SJSA1 (cell line): ENCODE results near the gene RAPGEF4. TPM values are rescaled to one million over a fixed set of nuclear protein-coding genes. Genes with fewer than 3 reads are reported as not detected.

Experiments used
- DNase-seq, 2 experiments: peaks; one replicate each; pipeline ENCODE4 v3.0.0-alpha.2; 2015 to 2020; ENCODE audit warnings: low spot score in 2 of 2, low read depth in 1 of 2
- H3K27ac ChIP-seq: fragments of 250-450 bp; sonication (Bioruptor Pico); 2 replicates; pipeline ENCODE4 v1.5.1; 2020; ENCODE audit warnings: mild to moderate bottlenecking, moderate library complexity
- H3K27me3 ChIP-seq: fragments of 250-450 bp; sonication (Bioruptor Pico); replicated peaks from 2 replicates; pipeline ENCODE4 v1.5.1; 2020; ENCODE audit warnings: mild to moderate bottlenecking, moderate library complexity
- H3K36me3 ChIP-seq: fragments of 250-450 bp; sonication (Bioruptor Pico); 2 replicates; pipeline ENCODE4 v1.5.1; 2020; ENCODE audit warnings: mild to moderate bottlenecking
- H3K4me1 ChIP-seq: fragments of 250-450 bp; sonication (Bioruptor Pico); replicated peaks from 2 replicates; pipeline ENCODE4 v1.6.1; 2021; ENCODE audit warnings: mild to moderate bottlenecking
- H3K4me3 ChIP-seq: fragments of 250-450 bp; sonication (Bioruptor Pico); 2 replicates; pipeline ENCODE4 v1.5.1; 2020; ENCODE audit warnings: mild to moderate bottlenecking
- H3K9me3 ChIP-seq: fragments of 250-450 bp; sonication (Bioruptor Pico); replicated peaks from 2 replicates; pipeline ENCODE4 v1.5.1; 2020; ENCODE audit warnings: mild to moderate bottlenecking
- total RNA-seq: library from RNA; depleted of rRNA; stranded (reverse); fragments of >200 nt; shearing (Covaris generic); gene quantifications from 2 replicates; pipeline ENCODE4 v1.2.3, GENCODE V29; 2014

The RAPGEF4 gene
- total RNA-seq, 1 experiment from 2014 or later, result 0.47 TPM

DNA sequence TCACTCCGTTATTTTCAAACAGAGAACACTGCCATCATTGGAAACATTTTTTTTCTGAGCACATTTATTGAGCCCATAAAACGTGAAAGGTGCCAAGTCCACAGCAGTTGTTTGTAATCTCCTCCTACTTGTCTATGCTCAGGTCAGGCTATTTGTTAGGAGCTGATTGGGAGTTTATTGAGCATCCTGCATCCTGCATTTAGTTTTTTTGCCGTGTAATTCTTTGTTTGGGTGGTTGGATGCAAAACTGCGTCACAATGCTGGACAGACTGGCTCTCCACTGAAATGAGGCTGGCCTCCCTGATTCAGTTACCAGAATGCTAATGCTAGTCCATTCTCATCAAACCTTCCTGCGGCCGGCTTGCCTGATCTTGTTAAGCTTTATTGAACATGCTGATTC, 71.4 kb downstream of the RAPGEF4 start:
- DNase-seq, result no peak
- Histone ChIP-seq H3K27ac (no peak overlapping the region), H3K4me3 (no peak overlapping the region), H3K36me3 (no peaks in the 10 kb centered on the region), H3K27me3 (peaks cover under 1% of the 10 kb centered on the region; the same call in 1 of the 2 replicates), H3K4me1 (no peaks in the 10 kb centered on the region), H3K9me3 (no peaks in the 10 kb centered on the region; the same call in 1 of the 2 replicates)

DNA sequence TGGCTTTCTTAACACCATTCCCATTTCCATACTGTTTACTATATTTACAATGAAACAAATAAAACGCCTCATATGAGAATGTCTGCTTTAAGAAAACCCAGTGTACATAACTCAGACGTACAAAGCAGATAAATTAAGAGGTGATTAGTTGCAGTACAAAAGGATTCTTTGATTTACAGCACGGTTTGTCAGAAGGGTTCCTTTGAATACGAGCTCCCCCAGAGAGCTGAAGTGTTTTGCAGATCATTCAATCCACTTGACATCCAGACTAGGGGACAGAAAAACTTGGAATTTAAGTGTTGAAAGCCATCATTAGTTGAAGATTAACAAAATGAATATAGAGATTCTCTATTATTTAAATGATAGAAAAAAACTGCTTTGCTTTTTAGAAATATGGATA, 72.5 kb downstream of the RAPGEF4 start:
- Histone ChIP-seq H3K4me3 (no peak overlapping the region), H3K27me3 (peaks cover 8% of the 10 kb centered on the region; the same call in 1 of the 2 replicates), H3K4me1 (no peaks in the 10 kb centered on the region), H3K36me3 (no peaks in the 10 kb centered on the region), H3K9me3 (no peaks in the 10 kb centered on the region), H3K27ac (no peak overlapping the region)
- DNase-seq, result no peak

DNA sequence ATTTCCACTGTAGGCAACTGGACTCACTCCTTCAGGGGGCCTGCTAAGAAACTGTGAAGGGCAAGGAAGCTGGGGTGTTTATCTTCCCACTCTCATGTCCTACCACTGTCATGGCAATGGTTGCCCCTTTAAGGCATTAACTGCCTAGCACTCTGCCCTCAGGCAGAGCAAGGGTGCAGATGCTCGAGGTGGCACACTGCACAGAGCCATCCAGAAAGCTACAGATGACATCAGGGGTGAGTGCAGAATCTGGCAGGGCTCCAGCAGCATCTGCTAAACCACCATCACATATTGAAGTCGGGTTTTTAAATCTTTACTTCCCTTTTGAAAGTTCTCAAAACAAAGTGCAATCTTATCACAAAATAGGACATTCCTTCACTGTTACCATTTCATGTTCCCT, 75.4 kb downstream of the RAPGEF4 start:
- no peaks in the 10 kb centered on the region for H3K4me1 ChIP-seq
- no peaks in the 10 kb centered on the region for H3K9me3 ChIP-seq
- no peak for DNase-seq
- H3K27me3 ChIP-seq, result peaks cover 8% of the 10 kb centered on the region; the same call in 1 of the 2 replicates
- no peaks in the 10 kb centered on the region for H3K36me3 ChIP-seq
- no peak overlapping the region for H3K4me3 ChIP-seq
- no peak overlapping the region for H3K27ac ChIP-seq

DNA sequence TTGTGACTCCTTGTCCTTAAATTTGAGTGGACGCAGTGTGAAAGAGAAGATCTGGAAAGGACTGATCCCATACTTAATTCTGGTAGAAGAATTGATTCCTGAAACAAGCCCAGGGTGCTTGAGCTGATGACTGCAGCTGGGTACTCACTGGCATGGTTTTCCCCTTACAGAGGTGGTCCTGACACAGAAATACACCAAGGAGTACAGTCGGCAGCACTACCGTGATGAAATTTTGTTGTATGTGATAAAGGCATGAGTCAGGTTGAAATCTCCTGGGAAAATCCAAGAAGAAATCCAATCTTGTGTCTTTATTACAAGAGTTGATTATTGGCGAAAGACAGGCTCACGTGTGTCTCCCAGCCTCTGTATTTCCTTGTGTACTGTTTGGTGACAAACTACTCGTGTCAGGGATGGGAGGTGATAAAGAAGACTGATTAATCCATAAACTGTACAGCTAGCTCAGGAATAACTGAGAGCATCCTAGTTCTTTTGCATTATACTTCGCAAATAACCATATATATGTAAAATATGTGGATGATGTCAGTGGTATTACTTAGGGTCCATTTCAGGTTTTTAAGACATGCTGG, 76.6 kb downstream of the RAPGEF4 start:
- no peaks in the 10 kb centered on the region for H3K4me1 ChIP-seq
- no peaks in the 10 kb centered on the region for H3K9me3 ChIP-seq
- no peak overlapping the region for H3K4me3 ChIP-seq
- no peak for DNase-seq
- H3K27me3 ChIP-seq, result peaks cover 8% of the 10 kb centered on the region; the same call in 1 of the 2 replicates
- H3K27ac ChIP-seq, result no peak overlapping the region
- H3K36me3 ChIP-seq, result no peaks in the 10 kb centered on the region

DNA sequence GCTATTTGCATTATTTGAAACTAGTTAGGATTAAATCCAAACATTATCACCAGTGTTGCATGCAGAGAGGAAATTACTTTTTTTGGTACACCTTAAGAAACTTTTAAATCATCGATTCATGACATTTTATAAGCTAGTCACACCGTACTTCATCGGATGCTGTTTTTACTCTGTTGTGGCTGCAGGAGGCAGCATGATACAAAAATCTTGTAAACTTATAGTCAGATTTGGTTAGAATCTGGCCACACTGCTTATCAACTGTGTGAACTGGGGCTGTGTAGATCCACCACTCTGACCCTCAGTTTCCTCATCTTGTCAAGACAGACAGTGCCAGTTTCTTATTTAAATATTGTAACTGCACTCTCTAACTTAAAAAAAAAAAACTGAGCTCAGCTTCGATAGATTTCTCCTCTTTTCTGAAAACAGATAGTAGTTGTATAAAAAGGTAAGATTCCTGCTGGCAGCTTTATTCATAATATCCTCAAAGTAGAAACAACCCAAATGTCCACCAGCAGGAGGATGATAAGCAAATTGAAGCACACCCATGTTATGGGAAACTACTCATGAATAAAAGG, 77.8 kb downstream of the RAPGEF4 start:
- Histone ChIP-seq H3K27me3 (peaks cover 8% of the 10 kb centered on the region; the same call in 1 of the 2 replicates), H3K9me3 (no peaks in the 10 kb centered on the region), H3K36me3 (no peaks in the 10 kb centered on the region), H3K27ac (no peak overlapping the region), H3K4me3 (no peak overlapping the region), H3K4me1 (no peaks in the 10 kb centered on the region)
- no peak for DNase-seq

DNA sequence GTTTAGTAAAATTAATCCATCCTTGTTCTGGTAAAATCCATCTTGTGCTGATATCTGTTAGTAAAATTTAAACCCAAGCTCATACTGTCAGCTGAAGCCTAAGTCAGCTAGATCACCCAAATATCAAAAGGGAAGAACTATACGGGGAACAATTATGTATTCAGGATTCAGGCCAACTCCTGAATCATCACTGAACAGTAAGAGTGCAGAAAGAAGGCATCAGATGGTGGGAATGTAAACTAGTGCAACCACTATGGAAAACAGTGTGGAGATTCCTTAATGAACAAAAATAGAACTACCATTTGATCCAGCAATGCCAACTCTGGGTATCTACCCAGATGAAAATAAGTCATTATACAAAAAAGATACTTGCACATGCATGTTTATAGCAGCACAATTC, 81.8 kb downstream of the RAPGEF4 start:
- DNase-seq, result no peak
- H3K4me3 ChIP-seq, result no peak overlapping the region
- peaks cover 3% of the 10 kb centered on the region; the same call in 1 of the 2 replicates for H3K27me3 ChIP-seq
- no peaks in the 10 kb centered on the region for H3K9me3 ChIP-seq
- H3K4me1 ChIP-seq, result no peaks in the 10 kb centered on the region
- no peak overlapping the region for H3K27ac ChIP-seq
- no peaks in the 10 kb centered on the region for H3K36me3 ChIP-seq

DNA sequence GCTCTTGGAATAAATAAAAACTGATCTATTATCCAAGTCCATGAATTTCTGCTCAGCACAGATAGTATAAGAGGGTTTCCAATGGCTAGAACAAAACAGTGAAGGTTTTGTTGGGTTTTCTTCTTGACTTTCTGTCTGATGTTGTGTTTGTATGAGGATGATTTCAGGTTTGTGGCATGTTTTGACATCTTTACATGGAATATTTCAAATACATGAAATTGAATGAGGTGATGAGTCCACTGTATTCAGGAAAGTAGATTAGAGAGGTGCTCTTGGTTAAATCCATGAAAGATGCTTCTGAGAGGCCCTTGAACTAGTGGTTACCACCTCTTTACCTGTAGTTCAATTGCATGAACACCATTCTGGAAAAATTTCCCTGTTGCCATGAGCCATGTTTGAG, 84.3 kb downstream of the RAPGEF4 start:
- Histone ChIP-seq H3K27me3 (no peaks in the 10 kb centered on the region), H3K27ac (no peak overlapping the region), H3K36me3 (no peaks in the 10 kb centered on the region), H3K4me3 (no peak overlapping the region), H3K4me1 (no peaks in the 10 kb centered on the region), H3K9me3 (no peaks in the 10 kb centered on the region)
- no peak for DNase-seq

DNA sequence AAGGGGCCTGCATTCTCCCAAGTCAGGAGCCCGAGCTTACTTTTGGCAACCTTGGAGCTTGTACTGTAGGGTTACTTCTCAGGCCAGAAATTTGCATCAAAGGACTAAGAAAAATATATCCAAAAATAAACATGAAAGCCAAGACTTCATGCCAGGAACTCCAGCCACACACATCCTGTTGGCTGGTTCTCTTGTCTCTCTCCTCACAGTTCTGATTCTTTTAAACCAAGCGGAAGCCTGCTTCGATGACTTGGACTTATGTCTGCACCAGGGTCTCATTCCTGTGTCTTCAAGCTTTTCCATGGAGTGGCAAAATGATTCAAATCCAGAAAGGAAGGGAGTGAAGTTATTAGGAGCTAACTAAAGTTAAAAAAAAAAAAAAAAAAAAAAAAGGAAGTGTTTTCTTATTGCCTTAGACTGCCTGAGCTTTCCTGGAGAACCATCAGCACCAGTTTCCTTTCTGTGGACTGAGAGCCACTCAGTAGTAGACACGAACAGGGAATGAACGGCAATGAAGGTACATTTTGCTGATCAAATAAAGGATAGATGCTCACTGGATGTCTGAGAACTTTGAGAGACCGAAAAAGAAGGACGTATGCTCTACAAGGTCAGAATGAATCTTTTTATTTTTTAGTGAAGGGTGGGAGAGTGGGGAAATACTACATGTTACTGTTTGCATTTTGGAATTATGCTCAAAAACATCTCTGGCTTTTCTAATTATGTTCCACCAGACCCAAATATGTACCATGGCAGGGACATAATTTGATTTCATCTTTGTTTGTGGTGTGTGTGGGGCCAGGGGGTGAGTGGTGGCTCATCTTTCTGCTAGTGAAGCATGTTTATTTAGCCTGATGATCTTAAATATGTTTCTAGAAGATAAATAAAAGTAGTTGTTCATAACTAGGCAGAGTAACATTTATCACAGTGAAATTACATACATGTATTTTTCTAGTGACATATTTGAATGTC, 86.0 kb downstream of the RAPGEF4 start:
- Histone ChIP-seq H3K36me3 (no peaks in the 10 kb centered on the region), H3K27ac (no peak overlapping the region), H3K4me3 (no peak overlapping the region), H3K4me1 (no peaks in the 10 kb centered on the region), H3K9me3 (no peaks in the 10 kb centered on the region), H3K27me3 (no peaks in the 10 kb centered on the region)
- DNase-seq, result no peak

DNA sequence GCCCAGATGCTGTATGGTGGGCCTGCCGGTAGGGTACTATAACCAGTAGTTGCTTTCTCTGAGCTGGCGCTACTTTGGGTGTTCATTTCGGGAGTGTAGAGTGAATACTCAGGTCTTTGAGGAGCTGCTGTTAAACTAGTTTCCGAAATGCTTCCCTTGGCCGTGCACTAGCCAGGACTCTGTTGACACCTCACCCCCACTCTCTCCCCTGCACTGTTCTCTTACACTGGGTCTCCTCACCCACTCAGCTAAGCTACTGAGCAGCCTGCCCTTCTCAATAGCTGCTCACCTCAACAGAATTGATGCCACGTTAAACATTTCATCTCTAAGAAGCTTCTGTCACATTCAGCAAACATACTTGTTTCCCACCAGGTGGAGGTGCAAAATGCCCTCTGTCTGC, 86.9 kb downstream of the RAPGEF4 start:
- no peaks in the 10 kb centered on the region for H3K4me1 ChIP-seq
- H3K27me3 ChIP-seq, result no peaks in the 10 kb centered on the region
- no peaks in the 10 kb centered on the region for H3K9me3 ChIP-seq
- H3K4me3 ChIP-seq, result no peak overlapping the region
- no peak overlapping the region for H3K27ac ChIP-seq
- H3K36me3 ChIP-seq, result no peaks in the 10 kb centered on the region
- DNase-seq, result no peak

DNA sequence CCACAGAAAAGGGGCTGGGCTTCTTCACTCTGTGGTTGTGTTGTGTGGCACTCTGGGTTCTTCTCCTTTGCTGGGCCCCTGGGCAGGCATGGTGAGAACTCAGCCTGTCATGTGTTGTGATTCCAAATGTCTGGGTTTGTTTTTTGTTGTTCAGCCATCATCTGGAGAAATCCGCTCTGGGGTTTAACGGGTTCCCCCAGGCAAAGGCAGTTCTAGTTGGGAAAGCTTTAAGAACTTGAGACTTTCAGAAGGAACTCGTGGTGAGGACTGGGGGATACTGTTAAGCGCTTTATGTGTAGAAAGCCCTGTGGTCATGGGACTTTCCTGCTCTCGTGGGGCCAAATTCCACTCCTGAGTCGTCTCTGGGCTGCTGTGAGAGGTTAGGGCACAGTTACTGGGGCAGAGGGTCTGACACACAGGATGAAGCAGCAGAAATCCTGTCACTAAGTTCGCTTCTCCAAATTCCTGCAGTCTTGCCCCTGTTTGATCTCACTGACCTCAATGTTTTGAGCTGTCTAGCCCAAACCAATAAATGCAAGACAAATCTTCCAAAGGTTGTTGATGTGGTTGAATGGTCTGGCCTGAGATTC, 87.7 kb downstream of the RAPGEF4 start:
- DNase-seq, result no peak
- Histone ChIP-seq H3K4me3 (no peak overlapping the region), H3K27ac (no peak overlapping the region), H3K4me1 (no peaks in the 10 kb centered on the region), H3K27me3 (no peaks in the 10 kb centered on the region), H3K9me3 (no peaks in the 10 kb centered on the region), H3K36me3 (no peaks in the 10 kb centered on the region)

DNA sequence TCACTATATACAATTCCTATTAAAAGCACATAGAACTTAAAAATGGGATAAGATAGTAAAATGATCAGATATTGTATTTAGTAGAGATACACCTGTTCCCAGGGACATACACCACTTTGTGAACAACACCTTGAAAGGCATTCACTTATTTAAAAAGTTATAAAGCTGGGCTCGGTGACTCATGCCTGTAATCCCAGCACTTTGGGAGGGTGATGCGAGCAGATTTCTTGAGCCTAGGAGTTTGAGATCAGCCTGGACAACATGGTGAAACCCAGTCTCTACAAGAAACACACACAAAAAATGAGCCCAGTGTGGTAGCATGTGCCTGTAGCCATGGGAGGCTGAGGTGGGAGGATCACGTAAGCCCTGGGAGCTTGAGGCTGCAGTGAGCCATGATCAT, 90.9 kb downstream of the RAPGEF4 start:
- H3K36me3 ChIP-seq, result no peaks in the 10 kb centered on the region
- no peaks in the 10 kb centered on the region for H3K27me3 ChIP-seq
- no peak for DNase-seq

DNA sequence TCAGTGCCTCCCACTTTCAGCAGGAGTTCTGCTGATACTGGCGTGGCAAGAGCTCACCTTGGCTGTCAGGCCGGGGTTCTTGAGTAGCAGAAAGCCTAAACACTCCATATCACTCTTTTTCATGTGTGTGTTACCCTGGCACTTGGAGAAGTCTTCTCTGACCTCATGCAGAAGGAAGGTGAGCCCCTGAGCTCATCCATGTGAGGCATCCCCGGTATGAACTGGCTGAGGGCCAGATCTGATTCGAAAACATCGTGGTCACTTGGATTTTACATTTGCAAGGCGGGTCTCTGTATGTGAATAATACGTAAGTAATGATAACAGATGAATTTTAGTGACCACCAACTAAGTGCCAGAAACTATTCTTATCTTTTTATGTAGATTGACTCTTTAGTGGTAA, 93.6 kb downstream of the RAPGEF4 start:
- Histone ChIP-seq H3K9me3 (no peaks in the 10 kb centered on the region), H3K4me3 (no peak overlapping the region), H3K36me3 (no peaks in the 10 kb centered on the region), H3K27me3 (no peaks in the 10 kb centered on the region), H3K27ac (peak overlapping the region; percentile 39), H3K4me1 (peaks cover 15% of the 10 kb centered on the region)
- peak; percentile 64 to 74 for DNase-seq

More for the DNA sequence above, 90.9 kb downstream of the RAPGEF4 start:
- Histone ChIP-seq H3K4me3 (no peak overlapping the region), H3K9me3 (no peaks in the 10 kb centered on the region), H3K27ac (no peak overlapping the region), H3K4me1 (peaks cover 15% of the 10 kb centered on the region)

DNA sequence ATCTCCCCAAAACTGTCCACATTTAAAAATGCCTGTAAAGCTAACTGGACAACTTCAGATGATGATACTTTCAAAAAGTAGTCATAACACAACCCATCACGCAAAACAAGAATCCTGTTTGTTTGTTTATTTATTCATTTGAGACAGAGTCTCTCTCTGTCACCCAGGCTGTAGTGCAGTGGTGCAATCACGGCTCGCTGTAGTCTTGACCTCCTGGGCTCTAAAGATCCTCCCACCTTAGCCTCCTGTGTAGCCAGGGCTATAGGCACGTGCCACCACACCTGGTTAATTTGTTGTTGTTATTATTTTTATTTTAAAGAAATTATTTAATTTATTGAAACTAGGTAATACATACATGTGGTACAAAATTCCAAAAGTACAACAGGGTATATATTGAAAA, 94.8 kb downstream of the RAPGEF4 start:
- H3K36me3 ChIP-seq, result no peaks in the 10 kb centered on the region

DNA sequence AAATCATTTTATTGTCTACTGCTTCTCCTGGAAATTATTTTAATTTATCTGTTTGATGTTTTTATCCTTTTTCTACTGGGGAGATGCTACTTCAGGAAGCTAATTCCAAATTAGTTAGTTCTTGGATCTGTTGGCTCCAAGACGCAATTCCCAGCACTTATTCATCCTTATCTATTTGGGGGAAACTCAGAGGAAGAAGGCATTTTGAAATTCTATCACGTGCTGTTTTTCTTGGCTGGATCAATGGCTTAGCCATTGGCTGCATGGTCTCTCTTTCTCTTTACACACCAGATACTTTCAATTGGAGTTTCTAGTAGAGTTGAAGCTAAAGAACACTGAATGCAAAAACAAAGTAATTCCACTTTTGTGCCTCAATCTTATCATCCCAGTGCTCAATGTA, 98.3 kb downstream of the RAPGEF4 start:
- no peaks in the 10 kb centered on the region for H3K9me3 ChIP-seq
- no peak overlapping the region for H3K27ac ChIP-seq
- no peak overlapping the region for H3K4me3 ChIP-seq
- no peaks in the 10 kb centered on the region for H3K27me3 ChIP-seq
- peaks cover 24% of the 10 kb centered on the region for H3K4me1 ChIP-seq
- no peaks in the 10 kb centered on the region for H3K36me3 ChIP-seq
- DNase-seq, result no peak

More for the DNA sequence above, 94.8 kb downstream of the RAPGEF4 start:
- no peak for DNase-seq
- no peak overlapping the region for H3K27ac ChIP-seq
- no peaks in the 10 kb centered on the region for H3K27me3 ChIP-seq
- H3K9me3 ChIP-seq, result no peaks in the 10 kb centered on the region
- no peak overlapping the region for H3K4me3 ChIP-seq
- peaks cover 15% of the 10 kb centered on the region for H3K4me1 ChIP-seq
